Activated naive CD4-positive, alpha-beta T cell treated with anti-CD3 and anti-CD28 coated beads, Interleukin-2, amount 50 U/mL, for 24 hours (primary cell): ENCODE results near the gene EGFL8.
A peak's percentile ranks its signal among the peaks of the same experiment; 100 is the strongest.
"Not testable (repeated sequence)": the region's sequence is repeated elsewhere in the genome, so short reads cannot be mapped to it uniquely, and the experiment has no call there.

Source experiments
- H3K27ac Mint-ChIP-seq: one replicate; pipeline ENCODE4 v1.8.0; 2021; ENCODE audit warnings: mild to moderate bottlenecking, mixed read lengths
- H3K27me3 Mint-ChIP-seq: one replicate; pipeline ENCODE4 v1.8.0; 2021; ENCODE audit warnings: mixed read lengths
- H3K36me3 Mint-ChIP-seq: one replicate; pipeline ENCODE4 v1.8.0; 2021; ENCODE audit warnings: mixed read lengths
- H3K4me1 Mint-ChIP-seq: one replicate; pipeline ENCODE4 v1.8.0; 2021; ENCODE audit warnings: mixed read lengths
- H3K4me3 Mint-ChIP-seq: one replicate; pipeline ENCODE4 v1.8.0; 2021; ENCODE audit warnings: mild to moderate bottlenecking, mixed read lengths
- H3K9me3 Mint-ChIP-seq: one replicate; pipeline ENCODE4 v1.8.0; 2021; ENCODE audit warnings: mixed read lengths

The EGFL8 gene

GRCh38 chr6:32192608-32193039 lies 28.2 kb downstream of the EGFL8 start, which contains the start of gene GPSM3:
Gene GPSM3 (minus strand): TSS chr6:32192643. CDS start chr6:32192513, 130 bp downstream.
- peaks cover 7% of the 10 kb centered on the region for H3K36me3 Mint-ChIP-seq
- no peaks in the 10 kb centered on the region for H3K9me3 Mint-ChIP-seq
- H3K4me1 Mint-ChIP-seq, result peaks cover 67% of the 10 kb centered on the region
- peak within 1 kb of the TSS; percentile 97 for H3K27ac Mint-ChIP-seq
- H3K4me3 Mint-ChIP-seq, result peak within 1 kb of the TSS; percentile 95
- H3K27me3 Mint-ChIP-seq, result no peaks in the 10 kb centered on the region

- H3K9me3 Mint-ChIP-seq, H3K27me3 Mint-ChIP-seq, H3K36me3 Mint-ChIP-seq: not testable (repeated sequence)
- H3K4me3 Mint-ChIP-seq, result peak overlapping the region; percentile 95
- H3K4me1 Mint-ChIP-seq, result peaks cover 62% of the 10 kb centered on the region
- peak overlapping the region; percentile 97 for H3K27ac Mint-ChIP-seq
Measured at GRCh38 chr6:32193096-32193495, 28.7 kb downstream of the EGFL8 start.

GRCh38 chr6:32194388-32194787 lies 30.0 kb downstream of the EGFL8 start:
- Mint-ChIP-seq H3K36me3 (peaks cover 3% of the 10 kb centered on the region), H3K27me3 (no peaks in the 10 kb centered on the region), H3K4me1 (peaks cover 49% of the 10 kb centered on the region), H3K9me3 (no peaks in the 10 kb centered on the region), H3K4me3 (peak overlapping the region; percentile 95), H3K27ac (peak overlapping the region; percentile 97)

- H3K27ac Mint-ChIP-seq, result peak overlapping the region; percentile 97
- no peaks in the 10 kb centered on the region for H3K27me3 Mint-ChIP-seq
Measured at GRCh38 chr6:32194825-32195651, 30.6 kb downstream of the EGFL8 start.

GRCh38 chr6:32195652-32195901 lies 31.2 kb downstream of the EGFL8 start:
- Mint-ChIP-seq H3K36me3 (peaks cover 3% of the 10 kb centered on the region), H3K27ac (peak overlapping the region; percentile 97), H3K9me3 (no peaks in the 10 kb centered on the region), H3K4me3 (peak overlapping the region; percentile 95), H3K4me1 (peaks cover 49% of the 10 kb centered on the region), H3K27me3 (no peaks in the 10 kb centered on the region)

More at GRCh38 chr6:32194825-32195651, 30.6 kb downstream of the EGFL8 start:
- Mint-ChIP-seq H3K4me1 (peaks cover 49% of the 10 kb centered on the region), H3K4me3 (peak overlapping the region; percentile 95), H3K9me3 (no peaks in the 10 kb centered on the region), H3K36me3 (peaks cover 3% of the 10 kb centered on the region)

- Mint-ChIP-seq H3K9me3 (no peaks in the 10 kb centered on the region), H3K27me3 (no peaks in the 10 kb centered on the region), H3K36me3 (peaks cover 3% of the 10 kb centered on the region), H3K27ac (peak overlapping the region; percentile 98), H3K4me3 (peak overlapping the region; percentile 95), H3K4me1 (peaks cover 47% of the 10 kb centered on the region)
Measured at GRCh38 chr6:32195902-32196681, 31.7 kb downstream of the EGFL8 start.

GRCh38 chr6:32196682-32197616 lies 32.6 kb downstream of the EGFL8 start:
- H3K36me3 Mint-ChIP-seq, result no peaks in the 10 kb centered on the region
- H3K4me3 Mint-ChIP-seq, result peak overlapping the region; percentile 95
- H3K27ac Mint-ChIP-seq, result peak overlapping the region; percentile 69
- no peaks in the 10 kb centered on the region for H3K27me3 Mint-ChIP-seq
- peaks cover 40% of the 10 kb centered on the region for H3K4me1 Mint-ChIP-seq
- no peaks in the 10 kb centered on the region for H3K9me3 Mint-ChIP-seq

- Mint-ChIP-seq H3K9me3 (no peaks in the 10 kb centered on the region), H3K4me1 (peaks cover 33% of the 10 kb centered on the region), H3K36me3 (no peaks in the 10 kb centered on the region), H3K27me3 (no peaks in the 10 kb centered on the region), H3K4me3 (no peak overlapping the region), H3K27ac (no peak overlapping the region)
Measured at GRCh38 chr6:32198345-32198696, 33.9 kb downstream of the EGFL8 start.

GRCh38 chr6:32198866-32199265 lies 34.5 kb downstream of the EGFL8 start:
- no peak overlapping the region for H3K27ac Mint-ChIP-seq

GRCh38 chr6:32200711-32201475 lies 36.5 kb downstream of the EGFL8 start:
- Mint-ChIP-seq H3K27me3 (no peaks in the 10 kb centered on the region), H3K9me3 (no peaks in the 10 kb centered on the region), H3K4me1 (peaks cover 11% of the 10 kb centered on the region), H3K36me3 (no peaks in the 10 kb centered on the region), H3K4me3 (no peak overlapping the region), H3K27ac (no peak overlapping the region)

More at GRCh38 chr6:32198866-32199265, 34.5 kb downstream of the EGFL8 start:
- no peaks in the 10 kb centered on the region for H3K9me3 Mint-ChIP-seq
- H3K36me3 Mint-ChIP-seq, result no peaks in the 10 kb centered on the region
- H3K4me1 Mint-ChIP-seq, result peaks cover 28% of the 10 kb centered on the region
- no peak overlapping the region for H3K4me3 Mint-ChIP-seq
- H3K27me3 Mint-ChIP-seq, result no peaks in the 10 kb centered on the region

- Mint-ChIP-seq H3K9me3 (no peaks in the 10 kb centered on the region), H3K36me3 (no peaks in the 10 kb centered on the region), H3K4me1 (peaks cover under 1% of the 10 kb centered on the region), H3K4me3 (no peak overlapping the region), H3K27me3 (no peaks in the 10 kb centered on the region), H3K27ac (no peak overlapping the region)
Measured at GRCh38 chr6:32202186-32202585, 37.8 kb downstream of the EGFL8 start.

- Mint-ChIP-seq H3K27me3 (no peaks in the 10 kb centered on the region), H3K4me1 (no peaks in the 10 kb centered on the region), H3K9me3 (no peaks in the 10 kb centered on the region), H3K27ac (no peak overlapping the region), H3K36me3 (no peaks in the 10 kb centered on the region), H3K4me3 (no peak overlapping the region)
Measured at GRCh38 chr6:32203426-32204267, 39.3 kb downstream of the EGFL8 start.

- Mint-ChIP-seq H3K4me1 (no peaks in the 10 kb centered on the region), H3K36me3 (no peaks in the 10 kb centered on the region), H3K9me3 (no peaks in the 10 kb centered on the region), H3K27me3 (no peaks in the 10 kb centered on the region), H3K4me3 (no peak overlapping the region), H3K27ac (no peak overlapping the region)
Measured at GRCh38 chr6:32204268-32204715, 39.9 kb downstream of the EGFL8 start.

- Mint-ChIP-seq H3K27ac (peak overlapping the region; percentile 19), H3K4me1 (no peaks in the 10 kb centered on the region), H3K27me3 (no peaks in the 10 kb centered on the region), H3K36me3 (no peaks in the 10 kb centered on the region), H3K9me3 (no peaks in the 10 kb centered on the region), H3K4me3 (no peak overlapping the region)
Measured at GRCh38 chr6:32208996-32209395, 44.6 kb downstream of the EGFL8 start.
